ENCODE measurements around the gene SETD6.

The SETD6 gene

GRCh38 chr16:58508671-58509251, 6.6 kb upstream of the SETD6 start:
- no peak for DNase-seq (ENCODE audit: low read depth)

- DNase-seq (ENCODE audit: low read depth), result no peak
These were observed 5.8 kb upstream of the SETD6 start for GRCh38 chr16:58509256-58510096.

- no peak for DNase-seq (ENCODE audit: low read depth)
These were observed 5.1 kb upstream of the SETD6 start for GRCh38 chr16:58510097-58510775.

- DNase-seq (ENCODE audit: low read depth), result no peak
These were observed 4.3 kb upstream of the SETD6 start for GRCh38 chr16:58510776-58511628.

GRCh38 chr16:58511933-58512815, 3.1 kb upstream of the SETD6 start:
- DNase-seq (ENCODE audit: low read depth), result peak; percentile 15

GRCh38 chr16:58513874-58514273, 1.4 kb upstream of the SETD6 start:
- no peak for DNase-seq (ENCODE audit: low read depth)

- DNase-seq (ENCODE audit: low read depth), result no peak
These were observed 802 bp downstream of the SETD6 start for GRCh38 chr16:58515871-58516767.

- DNase-seq (ENCODE audit: low read depth), result no peak
These were observed 1.4 kb downstream of the SETD6 start for GRCh38 chr16:58516768-58517107.

- no peak for DNase-seq (ENCODE audit: low read depth)
These were observed 3.0 kb downstream of the SETD6 start for GRCh38 chr16:58518083-58518979.

- no peak for DNase-seq (ENCODE audit: low read depth)
These were observed 3.7 kb downstream of the SETD6 start for GRCh38 chr16:58518980-58519368.

GRCh38 chr16:58519707-58520106, 4.4 kb downstream of the SETD6 start:
- no peak for DNase-seq (ENCODE audit: low read depth)

GRCh38 chr16:58530179-58530578, 14.9 kb downstream of the SETD6 start:
- no peak for DNase-seq (ENCODE audit: low read depth)

GRCh38 chr16:58532414-58532813, 17.1 kb downstream of the SETD6 start:
- no peak for DNase-seq (ENCODE audit: low read depth)

- DNase-seq (ENCODE audit: low read depth), result no peak
These were observed 18.6 kb downstream of the SETD6 start for GRCh38 chr16:58533751-58534470.

GRCh38 chr16:58535100-58535499, 19.8 kb downstream of the SETD6 start:
- no peak for DNase-seq (ENCODE audit: low read depth)

- no peak for DNase-seq (ENCODE audit: low read depth)
These were observed 21.0 kb downstream of the SETD6 start for GRCh38 chr16:58536278-58536677.

GRCh38 chr16:58537124-58537906, 22.0 kb downstream of the SETD6 start:
- DNase-seq (ENCODE audit: low read depth), result no peak

- no peak for DNase-seq (ENCODE audit: low read depth)
These were observed 26.4 kb downstream of the SETD6 start for GRCh38 chr16:58541711-58542110.

Data from GM04504 (cell line).